D721Med (cell line): ENCODE results near the gene UNC13A.
A peak's percentile ranks its signal among the peaks of the same experiment; 100 is the strongest.
"Not testable (repeated sequence)": the region's sequence is repeated elsewhere in the genome, so short reads cannot be mapped to it uniquely, and the experiment has no call there.

Source experiments
- DNase-seq: peaks from one replicate; pipeline ENCODE4 v3.0.0; 2011; ENCODE audit warnings: low spot score; ENCODE audit not compliant: insufficient read length
- FAIRE-seq: peaks from 2 replicates; lab custom pipeline; 2011; peaks lifted over from hg19 to GRCh38; lab: Jason Lieb, UNC
- TF ChIP-seq, protein P1 (sequence below): IDR thresholded peaks from 2 replicates; pipeline ENCODE4 v1.5.1; 2012; ENCODE audit warnings: mild to moderate bottlenecking, control low read depth; ENCODE audit not compliant: insufficient read depth; ENCODE audit errors: missing control alignments

Gene UNC13A

DNA sequence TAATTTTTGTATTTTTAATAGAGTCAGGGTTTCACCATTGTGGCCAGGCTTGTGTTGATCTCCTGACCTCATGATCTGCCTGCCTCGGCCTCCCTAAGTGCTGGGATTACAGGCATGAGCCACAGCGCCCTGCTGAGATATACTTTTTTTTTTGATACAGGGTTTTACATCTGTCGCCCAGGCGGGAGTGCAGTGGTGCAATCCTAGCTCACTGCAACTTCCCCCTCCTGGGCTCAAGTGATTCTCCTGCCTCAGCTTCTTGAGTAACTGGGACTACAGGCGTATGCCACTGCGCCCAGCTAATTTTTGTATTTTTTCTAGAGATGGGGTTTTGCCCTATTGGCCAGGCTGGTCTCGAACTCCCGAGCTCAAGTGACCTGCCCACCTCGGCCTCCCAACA, 130.7 kb downstream of the UNC13A start:
- TF ChIP-seq, protein P1, sequence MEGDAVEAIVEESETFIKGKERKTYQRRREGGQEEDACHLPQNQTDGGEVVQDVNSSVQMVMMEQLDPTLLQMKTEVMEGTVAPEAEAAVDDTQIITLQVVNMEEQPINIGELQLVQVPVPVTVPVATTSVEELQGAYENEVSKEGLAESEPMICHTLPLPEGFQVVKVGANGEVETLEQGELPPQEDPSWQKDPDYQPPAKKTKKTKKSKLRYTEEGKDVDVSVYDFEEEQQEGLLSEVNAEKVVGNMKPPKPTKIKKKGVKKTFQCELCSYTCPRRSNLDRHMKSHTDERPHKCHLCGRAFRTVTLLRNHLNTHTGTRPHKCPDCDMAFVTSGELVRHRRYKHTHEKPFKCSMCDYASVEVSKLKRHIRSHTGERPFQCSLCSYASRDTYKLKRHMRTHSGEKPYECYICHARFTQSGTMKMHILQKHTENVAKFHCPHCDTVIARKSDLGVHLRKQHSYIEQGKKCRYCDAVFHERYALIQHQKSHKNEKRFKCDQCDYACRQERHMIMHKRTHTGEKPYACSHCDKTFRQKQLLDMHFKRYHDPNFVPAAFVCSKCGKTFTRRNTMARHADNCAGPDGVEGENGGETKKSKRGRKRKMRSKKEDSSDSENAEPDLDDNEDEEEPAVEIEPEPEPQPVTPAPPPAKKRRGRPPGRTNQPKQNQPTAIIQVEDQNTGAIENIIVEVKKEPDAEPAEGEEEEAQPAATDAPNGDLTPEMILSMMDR = no peak
- DNase-seq (no peak), FAIRE-seq (no peak)

DNA sequence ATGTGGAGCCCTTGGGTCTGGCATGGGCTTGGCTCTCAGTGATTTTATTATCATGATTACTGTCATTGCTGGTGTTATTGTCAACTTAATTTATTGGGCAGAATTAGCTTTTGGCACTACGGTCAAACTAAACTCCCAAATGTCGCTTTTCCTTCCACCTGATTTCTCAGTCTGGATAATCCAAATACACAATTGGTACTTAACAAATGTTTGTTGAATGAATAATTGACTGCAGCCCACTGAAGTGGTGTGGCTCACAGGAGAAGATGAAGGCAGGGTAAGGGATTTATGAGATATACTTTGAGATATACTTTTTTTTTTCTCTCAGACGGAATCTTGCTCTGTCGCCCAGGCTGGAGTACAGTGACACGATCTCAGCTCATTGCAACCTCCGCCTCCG, 131.2 kb downstream of the UNC13A start:
- TF ChIP-seq, protein P1 = no peak

DNA sequence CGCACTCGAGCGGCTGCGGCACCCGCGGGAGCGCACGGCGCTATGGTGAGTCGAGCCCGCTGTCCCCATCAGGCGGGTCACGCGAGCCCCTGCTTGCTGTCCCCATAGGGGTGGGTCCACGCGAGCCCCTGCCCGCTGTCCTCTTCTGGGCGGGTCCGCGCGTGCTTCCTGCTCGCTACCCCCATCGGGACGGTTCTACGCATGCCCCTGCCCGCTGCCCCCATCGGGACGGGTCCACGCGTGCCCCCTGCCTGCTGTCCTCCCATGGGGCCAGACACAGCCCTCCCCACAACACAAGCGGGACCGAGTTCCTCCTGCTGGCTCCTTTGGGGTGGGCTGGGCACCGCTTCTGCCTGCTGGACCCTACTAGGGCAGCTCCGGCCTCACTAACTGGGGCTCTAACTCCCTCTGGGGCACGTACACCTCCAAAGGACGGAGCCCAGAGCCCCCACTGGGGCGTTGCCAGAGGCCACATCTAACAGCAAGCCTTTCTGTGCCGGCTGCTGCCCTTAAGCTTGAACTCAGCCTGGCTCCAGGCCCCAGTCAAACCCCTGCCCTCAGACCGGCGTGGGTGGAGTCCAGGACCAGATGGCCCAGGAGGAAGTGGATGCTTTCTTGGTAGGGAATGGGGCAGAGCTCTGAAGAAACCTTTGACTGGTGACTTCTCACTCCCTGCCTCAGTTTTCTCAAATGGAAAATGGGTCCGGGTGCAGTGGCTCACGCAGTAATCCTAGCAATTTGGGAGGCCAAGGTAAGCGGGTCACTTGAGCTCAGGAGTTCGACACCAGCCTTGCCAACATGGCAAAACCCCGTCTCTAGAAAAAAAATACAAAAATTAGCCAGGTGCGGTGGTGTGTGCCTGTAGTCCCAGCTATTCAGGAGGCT, 132.0 kb downstream of the UNC13A start:
- FAIRE-seq (no peak), DNase-seq (no peak)

More for the DNA sequence above, 131.2 kb downstream of the UNC13A start:
- FAIRE-seq = no peak
- DNase-seq = no peak

DNA sequence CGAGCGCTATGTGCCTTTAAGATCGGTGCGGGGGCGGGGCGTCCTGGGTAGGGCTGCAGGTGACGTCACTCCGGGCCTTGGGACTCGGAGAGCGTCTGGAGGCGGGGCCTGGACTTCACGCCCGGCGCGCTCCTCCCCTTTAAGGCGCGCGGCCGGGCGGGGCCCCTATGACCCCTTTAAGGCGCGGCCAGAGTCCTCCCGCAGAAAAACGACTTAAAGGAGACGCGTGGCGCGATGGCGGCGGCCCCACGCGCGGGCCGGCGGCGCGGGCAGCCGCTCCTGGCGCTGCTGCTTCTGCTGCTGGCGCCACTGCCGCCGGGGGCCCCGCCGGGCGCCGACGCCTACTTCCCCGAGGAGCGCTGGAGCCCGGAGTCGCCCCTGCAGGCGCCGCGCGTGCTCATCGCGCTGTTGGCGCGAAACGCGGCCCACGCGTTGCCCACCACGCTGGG, 132.7 kb downstream of the UNC13A start, which contains the start of gene COLGALT1:
Gene COLGALT1 (plus strand): TSS at position 170 of the 449 bp plus-strand sequence. CDS start 65 bp downstream, at position 235.
- DNase-seq (peak; percentile 84), FAIRE-seq (no peak)
- TF ChIP-seq, protein P1 = no peak

More for the DNA sequence above, 132.0 kb downstream of the UNC13A start:
- TF ChIP-seq, protein P1 = no peak

DNA sequence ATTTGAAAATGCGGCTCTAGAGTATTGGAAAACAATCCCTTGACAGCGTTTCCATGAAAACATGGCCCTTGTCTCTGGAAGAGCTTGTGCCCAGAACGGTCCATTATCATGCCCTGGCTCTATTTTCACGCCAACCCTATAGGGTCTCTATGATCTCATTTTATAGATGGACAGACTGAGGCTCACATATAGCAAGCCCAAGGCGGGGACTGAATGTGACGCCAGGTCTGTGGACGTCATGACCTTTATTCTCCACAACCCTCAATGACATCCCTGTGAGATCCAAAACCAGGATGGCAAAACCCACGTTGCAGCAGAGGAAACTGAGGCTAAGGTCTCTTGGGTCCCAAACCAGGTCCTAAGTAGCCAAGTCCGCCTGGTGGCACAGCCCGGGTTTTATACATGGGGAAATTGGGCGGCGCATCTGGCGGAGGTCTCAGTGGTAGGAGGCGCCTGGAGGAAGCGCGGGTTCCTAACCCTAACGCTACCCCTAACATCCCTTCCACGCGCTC, 133.1 kb downstream of the UNC13A start:
- no peak for FAIRE-seq
- TF ChIP-seq, protein P1 = no peak
- no peak for DNase-seq

DNA sequence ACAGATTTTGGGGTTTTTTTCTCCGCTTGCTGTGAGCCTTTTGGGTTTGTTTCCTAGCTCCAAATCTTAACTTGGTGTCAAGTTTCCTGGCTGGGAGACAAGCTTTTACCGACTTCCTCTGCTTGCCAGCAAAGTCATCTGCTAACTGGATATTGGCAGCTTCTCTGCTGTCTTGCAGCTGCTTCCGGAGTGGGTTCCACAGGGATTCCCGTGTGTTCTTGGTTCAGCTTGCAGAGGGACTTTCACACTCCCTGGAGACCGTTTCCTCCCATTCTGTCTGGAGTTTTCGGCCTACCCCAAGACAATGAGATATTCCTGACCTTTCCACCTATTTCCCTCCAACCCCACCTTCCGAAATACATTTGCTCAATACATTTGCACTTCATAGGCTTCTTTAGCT, 134.9 kb downstream of the UNC13A start:
- DNase-seq = no peak

DNA sequence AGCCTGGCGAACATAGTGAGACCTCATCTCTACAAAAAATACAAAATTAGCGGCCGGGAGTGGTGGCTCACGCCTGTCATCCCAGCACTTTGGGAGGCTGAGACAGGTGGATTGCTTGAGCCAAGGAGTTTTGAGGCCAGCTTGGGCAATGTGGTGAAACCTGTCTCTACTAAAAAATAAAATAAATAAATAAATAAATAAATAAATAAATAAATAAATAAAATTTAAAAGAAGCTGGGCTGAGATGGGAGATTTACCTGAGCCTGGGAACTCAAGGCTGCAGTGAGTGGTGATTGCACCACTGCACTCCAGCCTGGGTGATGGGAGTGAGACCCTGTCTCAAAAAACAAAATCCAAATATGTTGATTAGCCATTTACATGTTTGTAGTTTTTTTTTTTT, 135.4 kb downstream of the UNC13A start:
- FAIRE-seq, DNase-seq: not testable (repeated sequence)

More for the DNA sequence above, 134.9 kb downstream of the UNC13A start:
- FAIRE-seq = no peak
- TF ChIP-seq, protein P1 = no peak
